Measurements from ENCODE around the gene C2CD4A. TPM values are rescaled to one million over a fixed set of nuclear protein-coding genes. Genes with fewer than 3 reads are reported as not detected.

C2CD4A gene
- total and polyA plus RNA-seq, 9 of the 15 experiments (the other 6 are each of a cell fraction or from before 2014, with no cell fraction given): not detected

DNA sequence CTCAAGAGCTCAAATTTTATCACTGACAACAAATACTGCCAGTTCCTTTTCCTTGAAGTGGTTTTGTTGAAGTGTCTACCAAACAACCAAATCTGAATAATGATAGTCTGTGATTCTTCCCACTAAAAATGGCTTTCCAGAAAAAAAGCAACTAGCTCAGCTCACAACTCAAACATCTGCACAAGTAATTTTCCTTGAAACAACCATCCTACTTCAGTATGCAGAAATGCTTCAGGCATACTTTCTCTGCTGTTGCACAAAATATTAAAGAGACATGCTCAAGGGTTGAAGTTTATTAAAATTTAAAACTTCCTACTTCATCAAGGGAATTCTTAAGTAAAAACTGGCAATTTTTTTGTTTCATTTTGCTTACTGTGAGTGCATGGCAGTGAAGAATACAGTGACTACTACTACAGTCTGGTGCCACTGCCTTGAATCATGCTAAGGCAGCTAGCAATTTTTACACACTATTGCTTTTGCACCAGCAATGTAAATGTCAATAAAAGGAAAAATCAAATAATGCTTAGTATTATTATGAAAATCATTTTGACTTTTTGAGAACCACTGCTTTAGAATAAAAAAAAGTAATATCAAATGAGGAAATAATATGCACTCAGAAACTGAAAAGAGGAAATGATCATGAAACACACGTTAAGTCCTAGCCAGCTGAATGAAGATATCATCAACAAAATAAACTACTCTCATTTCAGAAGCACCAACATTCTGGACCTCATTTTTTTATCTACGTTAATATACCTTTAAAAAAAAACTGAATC, 40.1 kb upstream of the C2CD4A start:
- ATAC-seq: no peak
- in situ Hi-C loops (cut with MboI): no loop called here
- no peaks in the 10 kb centered on the region for H3K79me2 ChIP-seq (ENCODE audit: control insufficient read depth, insufficient read depth, low read length)
- BruUV-seq (replicated peaks): no TSS peak
- no peaks in the 10 kb centered on the region for H3K9me1 ChIP-seq (ENCODE audit: control insufficient read depth, insufficient read depth, low read length)
- H3K9ac ChIP-seq (ENCODE audit: insufficient read depth in 1 of 2, low read depth in 2 of 2, low read length in 2 of 2): no peak overlapping the region
- no peak overlapping the region for H3K27ac ChIP-seq (ENCODE audit: extremely low read depth, low read depth, low read length)
- H3K9me3 ChIP-seq (replicated peaks; ENCODE audit: control insufficient read depth, insufficient read depth, low read depth, low read length): no peaks in the 10 kb centered on the region
- no peak overlapping the region for H2AFZ ChIP-seq (ENCODE audit: low read depth, low read length)
- TF ChIP-seq, protein P1, sequence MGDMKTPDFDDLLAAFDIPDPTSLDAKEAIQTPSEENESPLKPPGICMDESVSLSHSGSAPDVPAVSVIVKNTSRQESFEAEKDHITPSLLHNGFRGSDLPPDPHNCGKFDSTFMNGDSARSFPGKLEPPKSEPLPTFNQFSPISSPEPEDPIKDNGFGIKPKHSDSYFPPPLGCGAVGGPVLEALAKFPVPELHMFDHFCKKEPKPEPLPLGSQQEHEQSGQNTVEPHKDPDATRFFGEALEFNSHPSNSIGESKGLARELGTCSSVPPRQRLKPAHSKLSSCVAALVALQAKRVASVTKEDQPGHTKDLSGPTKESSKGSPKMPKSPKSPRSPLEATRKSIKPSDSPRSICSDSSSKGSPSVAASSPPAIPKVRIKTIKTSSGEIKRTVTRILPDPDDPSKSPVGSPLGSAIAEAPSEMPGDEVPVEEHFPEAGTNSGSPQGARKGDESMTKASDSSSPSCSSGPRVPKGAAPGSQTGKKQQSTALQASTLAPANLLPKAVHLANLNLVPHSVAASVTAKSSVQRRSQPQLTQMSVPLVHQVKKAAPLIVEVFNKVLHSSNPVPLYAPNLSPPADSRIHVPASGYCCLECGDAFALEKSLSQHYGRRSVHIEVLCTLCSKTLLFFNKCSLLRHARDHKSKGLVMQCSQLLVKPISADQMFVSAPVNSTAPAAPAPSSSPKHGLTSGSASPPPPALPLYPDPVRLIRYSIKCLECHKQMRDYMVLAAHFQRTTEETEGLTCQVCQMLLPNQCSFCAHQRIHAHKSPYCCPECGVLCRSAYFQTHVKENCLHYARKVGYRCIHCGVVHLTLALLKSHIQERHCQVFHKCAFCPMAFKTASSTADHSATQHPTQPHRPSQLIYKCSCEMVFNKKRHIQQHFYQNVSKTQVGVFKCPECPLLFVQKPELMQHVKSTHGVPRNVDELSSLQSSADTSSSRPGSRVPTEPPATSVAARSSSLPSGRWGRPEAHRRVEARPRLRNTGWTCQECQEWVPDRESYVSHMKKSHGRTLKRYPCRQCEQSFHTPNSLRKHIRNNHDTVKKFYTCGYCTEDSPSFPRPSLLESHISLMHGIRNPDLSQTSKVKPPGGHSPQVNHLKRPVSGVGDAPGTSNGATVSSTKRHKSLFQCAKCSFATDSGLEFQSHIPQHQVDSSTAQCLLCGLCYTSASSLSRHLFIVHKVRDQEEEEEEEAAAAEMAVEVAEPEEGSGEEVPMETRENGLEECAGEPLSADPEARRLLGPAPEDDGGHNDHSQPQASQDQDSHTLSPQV (IDR thresholded peaks at IDR 0.05): no peak
- no peak for TF ChIP-seq ZNF347 (CRISPR knock-in tag; IDR thresholded peaks at IDR 0.05; ENCODE audit: low read depth)
- no peak for TF ChIP-seq RBM39 (optimal IDR thresholded peaks at IDR 0.05; ENCODE audit: low read depth, low read length)
- TF ChIP-seq PCBP1 (IDR thresholded peaks at IDR 0.05; ENCODE audit: low read depth, low read length, poor library complexity, severe bottlenecking): no peak
- H3K4me3 ChIP-seq: no peak overlapping the region
- H3K4me1 ChIP-seq (replicated peaks in 1 of 2; ENCODE audit: control insufficient read depth in 2 of 2, insufficient read depth in 2 of 2, low read length in 2 of 2): no peaks in the 10 kb centered on the region
- CTCF ChIA-PET (ENCODE audit: low intra/inter-chr PET ratio): no interaction called here
- no peak overlapping the region for H3K4me2 ChIP-seq (ENCODE audit: insufficient read depth, low read length)
- no peaks in the 10 kb centered on the region for H3K27me3 ChIP-seq (ENCODE audit: control insufficient read depth in 2 of 2, insufficient read depth in 2 of 2, low read length in 2 of 2)
- no peak for DNase-seq (ENCODE audit: extremely low read depth in 1 of 4, low spot score in 3 of 4)
- peaks cover 10% of the 10 kb centered on the region; the same call in 1 of the 3 replicates for H3K36me3 ChIP-seq (ENCODE audit: control insufficient read depth, insufficient read depth, low read length)
- WGBS (ENCODE audit: insufficient coverage, low coverage, missing lambda C conversion rate): 37% methylated on average over 2 of the region's 2 CpGs
- FAIRE-seq: no peak
- POLR2A ChIA-PET: interaction anchor here (1.5 kb wide), 1 partner anchor 34 kb away, joined by 4 read pairs; the partner anchor contains the start of gene VPS13C
- intact Hi-C loops (cut with micrococcal nuclease): no loop called here
- no peaks in the 10 kb centered on the region for H4K20me1 ChIP-seq (replicated peaks; ENCODE audit: control insufficient read depth, insufficient read depth, low read length)

All from K562 (cell line).